ENCODE results near the gene PFDN4.

Gene PFDN4

GRCh38 chr20:54203281-54203680 lies 4.6 kb upstream of the PFDN4 start:
- Histone ChIP-seq H2AK5ac (ENCODE audit: low read length, severe bottlenecking) (no peak overlapping the region), H3K36me3 (ENCODE audit: control insufficient read depth in 1 of 2, insufficient read depth in 2 of 2, low read depth in 1 of 2, low read length in 2 of 2) (no peaks in the 10 kb centered on the region), H3K9ac (ENCODE audit: low read length) (no peak overlapping the region), H3K4me2 (ENCODE audit: low read length, poor library complexity, severe bottlenecking) (no peak overlapping the region), H3K23ac (ENCODE audit: low read length in 2 of 2) (no peak overlapping the region), H2BK120ac (ENCODE audit: low read depth, low read length) (no peak overlapping the region), H3K79me1 (replicated peaks; ENCODE audit: low read length, poor library complexity, severe bottlenecking) (no peaks in the 10 kb centered on the region), H3K4me3 (ENCODE audit: insufficient read depth in 1 of 2, low read depth in 1 of 2, low read length in 2 of 2) (no peak overlapping the region), H3K14ac (ENCODE audit: low read length in 2 of 2) (no peak overlapping the region), H2BK12ac (ENCODE audit: low read length in 2 of 2) (no peak overlapping the region), H2BK5ac (ENCODE audit: low read depth, low read length, poor library complexity, severe bottlenecking) (no peak overlapping the region), H3K4me1 (ENCODE audit: control insufficient read depth, insufficient read depth, low read depth, low read length) (no peaks in the 10 kb centered on the region), H3K4ac (ENCODE audit: low read depth in 1 of 2, low read length in 2 of 2) (no peak overlapping the region), H3K27me3 (ENCODE audit: control insufficient read depth in 1 of 2, insufficient read depth in 1 of 2, low read length in 2 of 2) (peaks cover 0 to 10% of the 10 kb centered on the region in 2 experiments), H4K91ac (ENCODE audit: low read length) (no peak overlapping the region), H3K9me3 (ENCODE audit: control insufficient read depth, low read length) (no peaks in the 10 kb centered on the region), H2BK15ac (ENCODE audit: low read depth, poor library complexity, severe bottlenecking) (no peak overlapping the region), H2AFZ (ENCODE audit: low read depth, low read length) (no peak overlapping the region), H3K27ac (ENCODE audit: low read length, poor library complexity, severe bottlenecking) (no peak overlapping the region), H4K8ac (ENCODE audit: low read length) (no peak overlapping the region), H3K18ac (ENCODE audit: low read depth in 1 of 2, low read length in 2 of 2) (no peak overlapping the region)
- DNase-seq: no peak
- WGBS: 91% methylated on average over 3 of the region's 5 CpGs

DNA sequence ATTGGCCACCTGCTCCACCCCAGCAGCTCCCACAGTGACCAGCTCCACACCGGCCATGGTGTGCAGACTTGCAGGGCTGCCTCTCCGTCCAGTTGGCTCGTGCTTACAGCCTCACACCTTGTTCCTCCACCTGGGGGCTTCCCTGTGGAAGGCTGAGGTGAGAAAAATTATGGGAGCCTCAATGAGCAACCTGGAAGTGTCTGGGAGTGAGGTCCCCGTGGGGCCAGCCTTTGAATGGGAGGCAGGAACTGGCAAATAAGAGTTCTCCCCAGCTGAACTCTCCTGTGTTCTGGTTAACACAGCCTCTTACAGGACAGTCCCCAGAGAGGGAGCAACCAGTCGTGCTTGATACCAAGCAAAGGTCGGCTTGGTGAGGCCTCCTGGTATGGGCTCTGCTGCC lies 3.8 kb upstream of the PFDN4 start:
- H3K36me3 ChIP-seq (ENCODE audit: control insufficient read depth in 1 of 2, insufficient read depth in 2 of 2, low read depth in 1 of 2, low read length in 2 of 2): no peaks in the 10 kb centered on the region
- no peak overlapping the region for H3K4me3 ChIP-seq (ENCODE audit: insufficient read depth in 1 of 2, low read depth in 1 of 2, low read length in 2 of 2)
- no peak overlapping the region for H2BK120ac ChIP-seq (ENCODE audit: low read depth, low read length)
- peaks cover under 1% of the 10 kb centered on the region for H3K79me1 ChIP-seq (replicated peaks; ENCODE audit: low read length, poor library complexity, severe bottlenecking)
- no peak overlapping the region for H3K4ac ChIP-seq (ENCODE audit: low read depth in 1 of 2, low read length in 2 of 2)
- H4K8ac ChIP-seq (ENCODE audit: low read length): no peak overlapping the region
- H3K27me3 ChIP-seq (ENCODE audit: control insufficient read depth in 1 of 2, insufficient read depth in 1 of 2, low read length in 2 of 2): peaks cover 0 to 10% of the 10 kb centered on the region in 2 experiments
- H3K23ac ChIP-seq (ENCODE audit: low read length in 2 of 2): no peak overlapping the region
- H2BK5ac ChIP-seq (ENCODE audit: low read depth, low read length, poor library complexity, severe bottlenecking): no peak overlapping the region
- H3K9me3 ChIP-seq (ENCODE audit: control insufficient read depth, low read length): no peaks in the 10 kb centered on the region
- WGBS: 76% methylated on average over 5 of the region's 6 CpGs
- H3K4me1 ChIP-seq (ENCODE audit: control insufficient read depth, insufficient read depth, low read depth, low read length): no peaks in the 10 kb centered on the region
- H3K18ac ChIP-seq (ENCODE audit: low read depth in 1 of 2, low read length in 2 of 2): no peak overlapping the region
- H3K27ac ChIP-seq (ENCODE audit: low read length, poor library complexity, severe bottlenecking): no peak overlapping the region
- H3K9ac ChIP-seq (ENCODE audit: low read length): no peak overlapping the region
- no peak for DNase-seq
- H2AFZ ChIP-seq (ENCODE audit: low read depth, low read length): no peak overlapping the region
- H2AK5ac ChIP-seq (ENCODE audit: low read length, severe bottlenecking): no peak overlapping the region
- no peak overlapping the region for H2BK15ac ChIP-seq (ENCODE audit: low read depth, poor library complexity, severe bottlenecking)
- no peak overlapping the region for H4K91ac ChIP-seq (ENCODE audit: low read length)
- no peak overlapping the region for H2BK12ac ChIP-seq (ENCODE audit: low read length in 2 of 2)
- H3K14ac ChIP-seq (ENCODE audit: low read length in 2 of 2): no peak overlapping the region
- H3K4me2 ChIP-seq (ENCODE audit: low read length, poor library complexity, severe bottlenecking): no peak overlapping the region

DNA sequence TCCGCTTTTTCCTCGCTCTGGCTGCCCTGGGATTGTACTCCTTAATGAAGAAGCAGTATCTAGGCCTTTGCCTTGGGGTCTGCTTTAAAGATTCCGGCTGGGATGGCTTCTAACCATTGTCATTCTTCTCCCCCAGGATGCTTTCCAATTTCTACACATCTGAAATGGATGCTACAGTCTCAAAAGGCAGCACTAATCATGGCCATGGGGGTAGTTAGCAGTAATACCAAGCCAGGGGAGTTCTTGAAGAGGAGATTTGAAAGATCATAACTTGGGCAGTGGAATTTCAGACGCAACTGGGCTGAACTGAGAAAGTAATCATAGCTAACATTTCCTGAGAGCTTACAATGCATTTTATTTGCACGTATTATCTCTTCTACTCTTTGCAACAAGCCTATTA lies 3.4 kb upstream of the PFDN4 start:
- peaks cover 0 to 10% of the 10 kb centered on the region in 2 experiments for H3K27me3 ChIP-seq (ENCODE audit: control insufficient read depth in 1 of 2, insufficient read depth in 1 of 2, low read length in 2 of 2)
- H4K91ac ChIP-seq (ENCODE audit: low read length): no peak overlapping the region
- no peak overlapping the region for H3K18ac ChIP-seq (ENCODE audit: low read depth in 1 of 2, low read length in 2 of 2)
- no peak overlapping the region for H2BK120ac ChIP-seq (ENCODE audit: low read depth, low read length)
- H3K4me2 ChIP-seq (ENCODE audit: low read length, poor library complexity, severe bottlenecking): no peak overlapping the region
- no peak for DNase-seq
- peaks cover 3% of the 10 kb centered on the region for H3K79me1 ChIP-seq (replicated peaks; ENCODE audit: low read length, poor library complexity, severe bottlenecking)
- H2BK5ac ChIP-seq (ENCODE audit: low read depth, low read length, poor library complexity, severe bottlenecking): no peak overlapping the region
- H3K9ac ChIP-seq (ENCODE audit: low read length): no peak overlapping the region
- H3K36me3 ChIP-seq (ENCODE audit: control insufficient read depth in 1 of 2, insufficient read depth in 2 of 2, low read depth in 1 of 2, low read length in 2 of 2): no peaks in the 10 kb centered on the region
- no peak overlapping the region for H3K27ac ChIP-seq (ENCODE audit: low read length, poor library complexity, severe bottlenecking)
- H2AK5ac ChIP-seq (ENCODE audit: low read length, severe bottlenecking): no peak overlapping the region
- H3K14ac ChIP-seq (ENCODE audit: low read length in 2 of 2): no peak overlapping the region
- H3K4me3 ChIP-seq (ENCODE audit: insufficient read depth in 1 of 2, low read depth in 1 of 2, low read length in 2 of 2): no peak overlapping the region
- H3K4me1 ChIP-seq (ENCODE audit: control insufficient read depth, insufficient read depth, low read depth, low read length): peaks cover 2% of the 10 kb centered on the region
- no peak overlapping the region for H4K8ac ChIP-seq (ENCODE audit: low read length)
- H2BK12ac ChIP-seq (ENCODE audit: low read length in 2 of 2): no peak overlapping the region
- no peak overlapping the region for H3K4ac ChIP-seq (ENCODE audit: low read depth in 1 of 2, low read length in 2 of 2)
- no peak overlapping the region for H3K23ac ChIP-seq (ENCODE audit: low read length in 2 of 2)
- no peaks in the 10 kb centered on the region for H3K9me3 ChIP-seq (ENCODE audit: control insufficient read depth, low read length)
- WGBS: 69% methylated on average over 5 of the region's 5 CpGs
- H2BK15ac ChIP-seq (ENCODE audit: low read depth, poor library complexity, severe bottlenecking): no peak overlapping the region
- H2AFZ ChIP-seq (ENCODE audit: low read depth, low read length): no peak overlapping the region

GRCh38 chr20:54205450-54205849 lies 2.4 kb upstream of the PFDN4 start:
- DNase-seq: no peak
- peaks cover 0 to 10% of the 10 kb centered on the region in 2 experiments for H3K27me3 ChIP-seq (ENCODE audit: control insufficient read depth in 1 of 2, insufficient read depth in 1 of 2, low read length in 2 of 2)
- H2BK120ac ChIP-seq (ENCODE audit: low read depth, low read length): no peak overlapping the region
- H3K14ac ChIP-seq (ENCODE audit: low read length in 2 of 2): no peak overlapping the region
- no peak overlapping the region for H3K4me2 ChIP-seq (ENCODE audit: low read length, poor library complexity, severe bottlenecking)
- peaks cover 2% of the 10 kb centered on the region for H3K4me1 ChIP-seq (ENCODE audit: control insufficient read depth, insufficient read depth, low read depth, low read length)
- H3K23ac ChIP-seq (ENCODE audit: low read length in 2 of 2): no peak overlapping the region
- WGBS: 99% methylated on average over 7 of the region's 8 CpGs
- no peak overlapping the region for H4K91ac ChIP-seq (ENCODE audit: low read length)
- H2BK12ac ChIP-seq (ENCODE audit: low read length in 2 of 2): no peak overlapping the region
- no peak overlapping the region for H4K8ac ChIP-seq (ENCODE audit: low read length)
- H3K36me3 ChIP-seq (ENCODE audit: control insufficient read depth in 1 of 2, insufficient read depth in 2 of 2, low read depth in 1 of 2, low read length in 2 of 2): no peaks in the 10 kb centered on the region
- no peak overlapping the region for H3K4me3 ChIP-seq (ENCODE audit: insufficient read depth in 1 of 2, low read depth in 1 of 2, low read length in 2 of 2)
- no peak overlapping the region for H2BK15ac ChIP-seq (ENCODE audit: low read depth, poor library complexity, severe bottlenecking)
- no peak overlapping the region for H2BK5ac ChIP-seq (ENCODE audit: low read depth, low read length, poor library complexity, severe bottlenecking)
- no peak overlapping the region for H3K4ac ChIP-seq (ENCODE audit: low read depth in 1 of 2, low read length in 2 of 2)
- H3K9ac ChIP-seq (ENCODE audit: low read length): no peak overlapping the region
- H3K27ac ChIP-seq (ENCODE audit: low read length, poor library complexity, severe bottlenecking): no peak overlapping the region
- no peak overlapping the region for H2AFZ ChIP-seq (ENCODE audit: low read depth, low read length)
- H2AK5ac ChIP-seq (ENCODE audit: low read length, severe bottlenecking): no peak overlapping the region
- no peaks in the 10 kb centered on the region for H3K9me3 ChIP-seq (ENCODE audit: control insufficient read depth, low read length)
- no peak overlapping the region for H3K18ac ChIP-seq (ENCODE audit: low read depth in 1 of 2, low read length in 2 of 2)
- H3K79me1 ChIP-seq (replicated peaks; ENCODE audit: low read length, poor library complexity, severe bottlenecking): peaks cover 6% of the 10 kb centered on the region

Data from mesenchymal stem cell (in vitro differentiated cells and primary cell).